Mesendoderm (in vitro differentiated cells): ENCODE results near the gene ATP8B4.

ENCODE experiments used
- DNase-seq: peaks from one replicate; pipeline ENCODE4 v3.0.0; 2013
- H2AK5ac ChIP-seq: 2 replicates; pipeline ENCODE4 v1.6.1; 2013; ENCODE audit warnings: low read length, inconsistent platforms
- H2BK120ac ChIP-seq: 2 replicates; pipeline ENCODE4 v1.6.1; 2013; ENCODE audit warnings: low read depth, mild to moderate bottlenecking, low read length, moderate library complexity, mixed read lengths
- H2BK15ac ChIP-seq: replicated peaks from 2 replicates; pipeline ENCODE4 v1.6.1; 2013; ENCODE audit warnings: low read depth, mild to moderate bottlenecking, moderate library complexity
- H2BK5ac ChIP-seq: 2 replicates; pipeline ENCODE4 v1.6.1; 2013; ENCODE audit warnings: low read length, inconsistent platforms
- H3K18ac ChIP-seq: 2 replicates; pipeline ENCODE4 v1.6.1; 2013; ENCODE audit warnings: mild to moderate bottlenecking, low read length, mixed read lengths
- H3K23ac ChIP-seq: one replicate; pipeline ENCODE4 v1.6.1; 2013; ENCODE audit warnings: low read length
- H3K27ac ChIP-seq: 2 replicates; pipeline ENCODE4 v1.5.1; 2013; ENCODE audit warnings: low read depth, mild to moderate bottlenecking, inconsistent platforms, low read length, moderate library complexity
- H3K27me3 ChIP-seq: 2 replicates; pipeline ENCODE4 v1.6.1; 2013; ENCODE audit warnings: low read length, control low read depth, mild to moderate bottlenecking, inconsistent platforms; ENCODE audit not compliant: insufficient read depth, poor library complexity
- H3K36me3 ChIP-seq: 2 replicates; pipeline ENCODE4 v1.6.1; 2013; ENCODE audit warnings: low read length, inconsistent platforms; ENCODE audit not compliant: control insufficient read depth, insufficient read depth
- H3K4ac ChIP-seq: one replicate; pipeline ENCODE4 v1.6.1; 2013; ENCODE audit warnings: low read depth, mild to moderate bottlenecking, low read length, moderate library complexity
- H3K4me1 ChIP-seq: 2 replicates; pipeline ENCODE4 v1.6.1; 2013; ENCODE audit warnings: low read depth, low read length, inconsistent platforms; ENCODE audit not compliant: control insufficient read depth
- H3K4me2 ChIP-seq: 2 replicates; pipeline ENCODE4 v1.6.1; 2013; ENCODE audit warnings: low read length
- H3K4me3 ChIP-seq: 2 replicates; pipeline ENCODE4 v1.5.1; 2013; ENCODE audit warnings: mild to moderate bottlenecking, low read length
- H3K56ac ChIP-seq: one replicate; pipeline ENCODE4 v1.6.1; 2013; ENCODE audit warnings: low read length
- H3K79me1 ChIP-seq: 2 replicates; pipeline ENCODE4 v1.6.1; 2013; ENCODE audit warnings: low read length, inconsistent platforms
- H3K79me2 ChIP-seq: 2 replicates; pipeline ENCODE4 v1.6.1; 2013; ENCODE audit warnings: mild to moderate bottlenecking, low read length; ENCODE audit not compliant: control insufficient read depth, insufficient read depth
- H3K9ac ChIP-seq: 2 replicates; pipeline ENCODE4 v1.6.1; 2013; ENCODE audit warnings: low read length, inconsistent platforms
- H4K5ac ChIP-seq: one replicate; pipeline ENCODE4 v1.6.1; 2013; ENCODE audit warnings: low read length
- H4K8ac ChIP-seq: one replicate; pipeline ENCODE4 v1.6.1; 2013; ENCODE audit warnings: low read depth, mild to moderate bottlenecking, control low read depth, low read length, moderate library complexity
- WGBS: extraction: QIAGEN DNeasy Blood & Tissue Kit; methylation state at CpG from one replicate; pipeline ENCODE4 v1.1.7; 2013; ENCODE audit warnings: low lambda C conversion rate, missing lambda C conversion rate; ENCODE audit not compliant: insufficient coverage; ENCODE audit errors: extremely low coverage; 5-methylcytosine and 5-hydroxymethylcytosine counted together

Gene ATP8B4

GRCh38 chr15:50149090-50149489, 30.1 kb upstream of the ATP8B4 start:
- no peak for DNase-seq

DNA sequence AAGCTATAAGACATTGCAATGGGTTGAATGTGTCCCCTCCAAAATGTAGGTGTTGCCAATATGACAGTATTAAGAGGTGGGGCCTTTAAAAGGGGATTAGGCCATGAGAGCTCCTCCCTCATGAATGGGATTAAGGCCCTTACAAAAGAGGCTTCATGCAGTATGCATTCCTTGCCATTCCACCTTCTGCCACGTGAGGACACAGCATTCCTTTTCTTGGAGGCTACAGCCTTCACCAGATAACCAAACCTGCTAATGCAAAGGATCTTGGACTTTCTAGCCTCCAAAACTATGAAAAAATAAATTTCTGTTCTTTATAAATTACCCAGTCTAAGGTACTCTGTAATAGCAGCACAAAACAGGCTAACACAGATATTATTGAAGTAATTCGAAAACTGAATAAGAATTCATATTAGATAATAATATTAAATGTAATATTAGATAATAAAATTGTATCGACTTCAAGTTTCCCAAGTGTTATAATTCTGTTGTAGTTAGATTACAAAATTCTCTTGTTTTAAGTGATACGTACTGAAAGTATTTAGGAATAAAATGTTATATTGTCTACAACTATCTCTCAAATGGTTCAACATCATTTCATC, 29.4 kb upstream of the ATP8B4 start:
- peak; percentile 95 for DNase-seq

More at GRCh38 chr15:50149090-50149489, 30.1 kb upstream of the ATP8B4 start:
- H3K79me1 ChIP-seq = no peaks in the 10 kb centered on the region
- no peak overlapping the region for H2BK120ac ChIP-seq
- no peaks in the 10 kb centered on the region for H3K27me3 ChIP-seq
- no peak overlapping the region for H2BK15ac ChIP-seq
- H3K4me2 ChIP-seq = no peak overlapping the region
- WGBS = no CpG with 5 or more reads among the region's 1 CpG
- no peaks in the 10 kb centered on the region for H3K36me3 ChIP-seq
- no peak overlapping the region for H3K18ac ChIP-seq
- no peaks in the 10 kb centered on the region for H3K4me1 ChIP-seq
- H3K27ac ChIP-seq = no peak overlapping the region
- H2AK5ac ChIP-seq = no peak overlapping the region
- H3K23ac ChIP-seq = no peak overlapping the region
- no peak overlapping the region for H3K4ac ChIP-seq
- no peak overlapping the region for H3K4me3 ChIP-seq
- no peaks in the 10 kb centered on the region for H3K79me2 ChIP-seq
- no peak overlapping the region for H4K5ac ChIP-seq
- no peak overlapping the region for H3K56ac ChIP-seq
- no peak overlapping the region for H2BK5ac ChIP-seq
- H3K9ac ChIP-seq = no peak overlapping the region
- no peak overlapping the region for H4K8ac ChIP-seq

DNA sequence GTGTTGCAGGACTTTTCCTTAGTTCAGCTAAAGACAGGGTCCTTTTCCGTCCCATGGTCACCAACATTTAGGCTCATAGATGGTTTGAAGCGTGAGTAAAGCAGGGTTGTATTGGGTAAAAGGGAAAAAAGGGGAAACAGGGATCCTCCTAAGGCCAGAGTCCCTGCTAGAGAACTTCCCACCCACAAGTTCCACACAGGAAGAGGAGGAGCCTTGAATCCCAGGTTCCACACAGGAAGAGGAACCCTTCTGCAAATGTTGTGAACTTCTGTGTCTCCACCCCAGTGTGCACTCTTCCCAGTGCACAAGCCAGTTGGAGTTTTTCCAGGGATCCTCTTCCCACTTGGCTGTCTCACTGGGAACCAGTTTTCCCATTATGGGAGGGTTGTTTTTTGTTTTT, 27.6 kb upstream of the ATP8B4 start:
- no peak overlapping the region for H3K23ac ChIP-seq
- no peak overlapping the region for H3K4me3 ChIP-seq
- H3K79me1 ChIP-seq = no peaks in the 10 kb centered on the region
- H3K9ac ChIP-seq = no peak overlapping the region
- H3K4me2 ChIP-seq = no peak overlapping the region
- H3K18ac ChIP-seq = no peak overlapping the region
- no peak overlapping the region for H4K5ac ChIP-seq
- no peak overlapping the region for H3K56ac ChIP-seq
- H3K36me3 ChIP-seq = no peaks in the 10 kb centered on the region
- no peak overlapping the region for H3K27ac ChIP-seq
- H3K27me3 ChIP-seq = no peaks in the 10 kb centered on the region
- H4K8ac ChIP-seq = no peak overlapping the region
- no peak overlapping the region for H2BK120ac ChIP-seq
- H3K4me1 ChIP-seq = no peaks in the 10 kb centered on the region
- no CpG with 5 or more reads among the region's 2 CpGs for WGBS
- H2BK15ac ChIP-seq = peak overlapping the region; percentile 8
- no peak overlapping the region for H2BK5ac ChIP-seq
- H3K79me2 ChIP-seq = no peaks in the 10 kb centered on the region
- H2AK5ac ChIP-seq = no peak overlapping the region
- no peak for DNase-seq
- no peak overlapping the region for H3K4ac ChIP-seq

More for the DNA sequence above, 29.4 kb upstream of the ATP8B4 start:
- no CpG with 5 or more reads among the region's 4 CpGs for WGBS
- H3K56ac ChIP-seq = no peak overlapping the region
- H3K4me1 ChIP-seq = no peaks in the 10 kb centered on the region
- H3K79me1 ChIP-seq = no peaks in the 10 kb centered on the region
- no peak overlapping the region for H3K18ac ChIP-seq
- H3K27ac ChIP-seq = no peak overlapping the region
- H2BK5ac ChIP-seq = no peak overlapping the region
- no peaks in the 10 kb centered on the region for H3K27me3 ChIP-seq
- H4K5ac ChIP-seq = no peak overlapping the region
- no peak overlapping the region for H3K4me3 ChIP-seq
- no peak overlapping the region for H2BK15ac ChIP-seq
- H3K4ac ChIP-seq = no peak overlapping the region
- H2AK5ac ChIP-seq = no peak overlapping the region
- H4K8ac ChIP-seq = no peak overlapping the region
- no peaks in the 10 kb centered on the region for H3K79me2 ChIP-seq
- no peak overlapping the region for H2BK120ac ChIP-seq
- no peaks in the 10 kb centered on the region for H3K36me3 ChIP-seq
- no peak overlapping the region for H3K4me2 ChIP-seq
- H3K23ac ChIP-seq = no peak overlapping the region
- H3K9ac ChIP-seq = no peak overlapping the region

- no peaks in the 10 kb centered on the region for H3K36me3 ChIP-seq
- H4K5ac ChIP-seq = no peak overlapping the region
- H4K8ac ChIP-seq = no peak overlapping the region
- H3K27ac ChIP-seq = no peak overlapping the region
- H3K4me3 ChIP-seq = no peak overlapping the region
- no peak overlapping the region for H3K18ac ChIP-seq
- no peaks in the 10 kb centered on the region for H3K4me1 ChIP-seq
- no peak overlapping the region for H3K4me2 ChIP-seq
- H3K9ac ChIP-seq = no peak overlapping the region
- H3K79me1 ChIP-seq = no peaks in the 10 kb centered on the region
- H3K79me2 ChIP-seq = no peaks in the 10 kb centered on the region
- WGBS = no CpG with 5 or more reads among the region's 2 CpGs
- no peak overlapping the region for H3K56ac ChIP-seq
- no peak overlapping the region for H2BK5ac ChIP-seq
- H2AK5ac ChIP-seq = no peak overlapping the region
- DNase-seq = peak; percentile 90
- H3K23ac ChIP-seq = no peak overlapping the region
- H2BK15ac ChIP-seq = no peak overlapping the region
- H3K4ac ChIP-seq = no peak overlapping the region
- no peak overlapping the region for H2BK120ac ChIP-seq
- no peaks in the 10 kb centered on the region for H3K27me3 ChIP-seq
These were observed 26.4 kb upstream of the ATP8B4 start for GRCh38 chr15:50145451-50145872.

DNA sequence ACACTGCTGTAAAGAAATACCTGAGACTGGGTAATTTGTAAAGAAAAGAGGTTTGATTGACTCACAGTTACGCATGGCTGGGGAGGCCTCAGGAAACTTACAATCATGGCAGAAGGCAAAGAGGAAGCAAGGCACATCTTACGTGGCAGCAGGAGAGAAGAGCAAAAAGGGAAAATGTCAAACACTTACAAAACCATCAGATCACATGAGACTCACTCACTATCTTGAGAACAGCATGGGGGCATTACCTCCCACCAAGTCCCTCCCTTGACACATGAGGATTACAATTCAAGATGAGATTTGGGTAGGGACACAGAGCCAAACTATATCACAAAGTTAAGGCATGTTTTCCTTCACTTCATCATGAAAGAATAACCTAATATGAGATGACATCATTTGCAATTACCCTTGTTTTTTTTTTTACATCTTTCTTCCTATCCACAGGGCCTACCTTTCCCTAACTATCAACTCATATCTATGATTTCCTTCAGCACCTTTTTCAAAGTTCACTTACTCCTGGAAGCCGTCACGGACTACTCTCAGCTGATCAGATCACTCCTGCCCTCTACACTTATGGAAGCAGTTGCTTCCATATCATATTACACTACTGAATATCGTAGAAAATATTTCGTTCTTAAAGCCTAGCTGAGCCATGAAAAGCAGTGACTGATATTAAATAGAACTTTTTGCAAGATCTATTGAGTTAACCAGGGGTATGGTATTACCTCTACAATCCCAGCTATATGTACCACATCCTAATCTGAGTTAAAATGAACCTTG, 25.5 kb upstream of the ATP8B4 start:
- no peak overlapping the region for H3K4me3 ChIP-seq
- WGBS = no CpG with 5 or more reads among the region's 6 CpGs

More for the DNA sequence above, 25.5 kb upstream of the ATP8B4 start:
- Histone ChIP-seq H4K5ac (no peak overlapping the region), H3K4me1 (no peaks in the 10 kb centered on the region), H3K18ac (no peak overlapping the region), H3K9ac (no peak overlapping the region), H3K4me2 (no peak overlapping the region), H3K56ac (no peak overlapping the region), H3K27ac (no peak overlapping the region), H3K27me3 (no peaks in the 10 kb centered on the region), H3K79me2 (no peaks in the 10 kb centered on the region), H2BK15ac (no peak overlapping the region), H4K8ac (no peak overlapping the region), H2BK120ac (no peak overlapping the region), H2AK5ac (no peak overlapping the region), H3K36me3 (no peaks in the 10 kb centered on the region), H3K79me1 (no peaks in the 10 kb centered on the region), H2BK5ac (no peak overlapping the region), H3K23ac (no peak overlapping the region), H3K4ac (no peak overlapping the region)
- peak; percentile 60 for DNase-seq
